GM12873 (cell line): Measurements from ENCODE around the gene COL26A1.

Experiments
- TF ChIP-seq, protein P1 (sequence below): IDR thresholded peaks from 2 replicates; pipeline ENCODE4 v1.5.1; 2012; ENCODE audit warnings: low read depth, mild to moderate bottlenecking, moderate library complexity, low read length, control low read depth; ENCODE audit not compliant: insufficient read depth; ENCODE audit errors: missing control alignments

The COL26A1 gene

DNA sequence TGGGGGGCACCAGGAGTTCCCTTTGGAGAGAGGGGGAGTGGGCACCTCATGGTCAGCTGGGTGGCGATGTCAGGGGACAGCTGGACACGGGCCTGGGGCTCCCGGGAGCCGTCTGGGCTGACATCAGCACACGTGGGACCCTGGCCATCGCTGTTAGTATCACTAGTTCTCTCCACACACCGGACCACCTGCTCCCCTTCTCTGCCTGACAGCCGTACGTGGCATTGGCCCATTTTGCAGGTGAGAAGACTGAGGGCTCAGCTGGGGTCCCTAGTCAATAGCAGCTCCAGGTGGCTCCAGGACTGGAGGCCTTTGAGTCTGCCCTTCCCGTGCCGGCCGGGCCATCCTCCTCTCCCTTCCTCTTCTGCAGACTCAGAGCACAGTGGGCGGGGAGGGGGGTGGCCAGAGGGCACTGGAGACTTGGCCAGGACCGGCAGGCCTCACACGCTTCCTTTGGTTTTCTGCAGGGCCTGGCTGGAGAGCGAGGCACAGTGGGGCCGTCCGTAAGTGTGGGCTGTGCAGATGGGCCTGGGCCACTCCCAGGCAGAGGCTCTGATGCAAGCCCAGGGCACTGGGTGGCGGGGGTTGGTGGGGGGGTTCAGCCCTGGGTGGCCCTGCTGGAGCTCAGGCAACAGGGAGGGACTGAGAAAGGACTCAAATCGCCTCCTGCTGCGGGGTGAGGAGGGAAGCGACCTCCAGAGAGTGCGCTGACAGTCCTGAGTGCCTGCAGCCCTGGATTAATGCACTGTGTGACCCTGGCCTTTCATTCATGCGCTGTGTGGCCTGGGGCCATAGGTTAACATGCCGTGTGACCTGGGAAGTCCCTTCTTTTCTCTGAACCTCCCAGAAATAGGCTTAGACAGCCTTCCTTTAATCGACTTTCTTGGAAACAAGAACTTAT is 188.2 kb downstream of the COL26A1 start:
- TF ChIP-seq, protein P1, sequence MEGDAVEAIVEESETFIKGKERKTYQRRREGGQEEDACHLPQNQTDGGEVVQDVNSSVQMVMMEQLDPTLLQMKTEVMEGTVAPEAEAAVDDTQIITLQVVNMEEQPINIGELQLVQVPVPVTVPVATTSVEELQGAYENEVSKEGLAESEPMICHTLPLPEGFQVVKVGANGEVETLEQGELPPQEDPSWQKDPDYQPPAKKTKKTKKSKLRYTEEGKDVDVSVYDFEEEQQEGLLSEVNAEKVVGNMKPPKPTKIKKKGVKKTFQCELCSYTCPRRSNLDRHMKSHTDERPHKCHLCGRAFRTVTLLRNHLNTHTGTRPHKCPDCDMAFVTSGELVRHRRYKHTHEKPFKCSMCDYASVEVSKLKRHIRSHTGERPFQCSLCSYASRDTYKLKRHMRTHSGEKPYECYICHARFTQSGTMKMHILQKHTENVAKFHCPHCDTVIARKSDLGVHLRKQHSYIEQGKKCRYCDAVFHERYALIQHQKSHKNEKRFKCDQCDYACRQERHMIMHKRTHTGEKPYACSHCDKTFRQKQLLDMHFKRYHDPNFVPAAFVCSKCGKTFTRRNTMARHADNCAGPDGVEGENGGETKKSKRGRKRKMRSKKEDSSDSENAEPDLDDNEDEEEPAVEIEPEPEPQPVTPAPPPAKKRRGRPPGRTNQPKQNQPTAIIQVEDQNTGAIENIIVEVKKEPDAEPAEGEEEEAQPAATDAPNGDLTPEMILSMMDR = no peak

DNA sequence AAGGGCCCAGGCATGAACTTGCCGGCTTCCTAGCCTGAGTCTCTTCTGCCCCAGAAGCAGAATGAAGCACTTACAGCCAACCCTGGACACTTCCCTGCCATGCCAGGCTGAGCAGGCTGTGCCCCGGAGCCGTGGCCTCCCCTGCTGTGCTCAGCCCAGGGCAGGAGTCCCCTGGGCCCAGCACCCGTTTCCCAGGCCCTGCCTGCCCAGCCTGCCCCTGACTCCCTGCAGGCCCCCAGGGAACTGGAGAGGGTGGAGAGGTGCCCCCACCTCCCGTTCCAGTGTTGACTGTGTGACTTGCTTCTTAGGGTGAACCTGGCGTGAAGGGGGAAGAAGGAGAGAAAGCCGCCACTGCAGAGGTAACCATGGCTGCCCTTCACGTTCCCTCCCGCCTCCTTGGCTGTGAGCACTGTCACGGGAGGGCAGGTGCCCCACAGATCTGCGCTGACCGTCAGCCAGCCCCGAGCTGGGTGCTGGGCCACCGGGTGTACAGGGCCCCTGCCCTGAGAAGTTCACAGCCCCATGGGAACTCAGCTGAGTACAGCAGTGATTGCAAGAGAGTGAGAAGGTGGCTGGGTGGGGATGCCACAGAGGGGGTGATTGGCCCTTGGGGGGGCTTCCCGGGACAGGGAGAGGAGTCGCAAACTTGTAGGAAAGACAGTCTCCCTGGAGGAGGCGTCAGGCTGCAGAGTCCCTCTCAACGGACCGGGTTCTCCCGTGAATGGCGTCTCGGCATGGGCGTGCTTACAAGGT is 190.5 kb downstream of the COL26A1 start:
- TF ChIP-seq, protein P1 = no peak

DNA sequence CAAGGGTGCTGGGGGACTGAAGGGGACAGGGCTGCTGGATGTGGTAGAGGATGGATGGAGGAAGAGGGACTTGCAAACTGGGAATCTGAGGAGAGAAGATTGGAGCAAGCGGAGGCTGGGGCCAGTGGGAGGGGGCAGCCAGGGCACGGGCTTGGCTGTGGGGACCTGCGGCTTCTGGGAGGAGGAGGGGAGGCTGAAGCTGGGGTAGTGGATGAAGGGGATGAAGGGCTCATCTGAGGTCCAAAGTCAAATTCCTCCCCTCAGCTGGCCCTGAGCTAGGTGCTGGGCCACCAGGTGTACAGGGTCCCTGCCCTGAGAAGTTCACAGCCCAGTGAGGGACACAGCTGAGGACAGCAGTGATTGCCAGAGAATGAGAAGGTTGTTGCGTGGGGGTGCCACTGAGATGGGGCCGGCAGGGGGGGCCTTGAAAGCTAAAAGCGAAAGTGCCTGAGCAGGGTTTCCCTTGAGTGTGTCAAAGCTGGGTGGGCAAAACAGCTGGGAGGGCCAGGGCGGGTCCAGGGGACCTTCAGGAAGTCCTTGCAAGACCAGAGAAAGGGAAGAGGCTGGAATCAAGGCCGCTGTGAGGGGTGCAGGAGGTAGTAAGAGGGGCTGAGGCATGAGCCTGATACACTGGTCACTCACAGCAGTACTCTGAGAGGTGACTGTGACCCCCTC is 191.2 kb downstream of the COL26A1 start:
- TF ChIP-seq, protein P1 = no peak

DNA sequence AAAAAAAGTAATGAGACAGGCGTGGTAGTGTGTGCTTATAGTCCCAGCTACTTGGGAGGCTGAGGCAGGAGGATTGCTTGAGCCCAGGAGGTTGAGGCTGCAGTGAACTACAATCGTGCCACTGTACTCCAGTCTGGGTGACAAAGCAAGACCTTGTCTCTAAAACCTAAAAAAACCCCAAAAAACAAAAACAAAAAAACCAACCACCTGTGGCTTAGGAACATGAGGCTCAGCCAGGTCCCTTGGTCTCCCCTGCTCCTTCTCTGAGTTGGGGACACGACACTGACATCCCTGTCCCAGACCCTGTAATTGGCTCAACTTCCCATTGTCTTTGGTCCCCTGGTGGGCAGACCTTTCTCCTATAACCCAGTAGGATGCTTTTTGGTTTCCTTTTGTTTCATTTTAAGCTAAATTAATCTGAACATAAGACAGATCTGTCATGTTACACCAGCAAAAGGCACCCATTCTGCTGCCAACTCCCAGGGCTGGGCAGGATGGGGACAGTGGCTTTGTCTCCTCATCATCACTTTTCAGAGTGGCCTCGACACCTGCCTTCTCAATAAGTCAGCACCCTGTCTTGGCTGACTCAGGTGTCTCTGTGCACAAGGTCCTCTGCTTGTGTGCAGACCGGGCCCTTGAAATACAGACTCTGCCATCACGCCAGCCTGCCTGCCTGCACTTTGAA is 192.1 kb downstream of the COL26A1 start:
- TF ChIP-seq, protein P1 = no peak

DNA sequence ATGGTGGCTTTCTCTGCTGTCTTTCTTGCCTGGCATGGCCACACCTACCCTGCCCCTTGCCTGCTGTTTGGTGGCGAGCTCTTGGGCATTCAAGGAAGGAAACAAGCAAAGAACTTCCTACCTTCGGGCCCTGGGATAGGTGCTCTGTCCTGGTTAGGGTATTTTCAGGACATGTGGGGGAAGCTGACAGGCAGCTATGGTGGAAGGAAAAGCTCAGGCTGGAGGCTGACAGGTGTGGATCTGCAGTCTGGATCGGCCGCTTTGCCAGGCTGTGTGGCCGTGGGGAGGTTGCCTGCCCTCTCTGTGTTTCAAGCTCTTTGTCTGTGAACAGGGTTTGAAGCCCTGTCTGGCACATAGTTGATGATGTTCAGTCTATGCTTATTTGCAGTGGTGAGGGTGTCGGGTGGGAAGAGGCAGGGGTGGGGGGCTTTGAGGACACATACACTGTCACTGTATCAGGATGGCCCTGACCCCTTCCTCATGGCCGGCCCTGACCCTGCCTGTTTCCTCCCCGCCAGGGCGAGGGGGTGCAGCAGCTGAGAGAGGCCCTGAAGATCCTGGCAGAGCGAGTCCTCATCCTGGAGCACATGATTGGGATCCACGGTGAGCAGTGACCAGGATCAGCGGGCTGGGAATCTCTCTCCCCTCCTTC is 192.7 kb downstream of the COL26A1 start:
- TF ChIP-seq, protein P1 = no peak

DNA sequence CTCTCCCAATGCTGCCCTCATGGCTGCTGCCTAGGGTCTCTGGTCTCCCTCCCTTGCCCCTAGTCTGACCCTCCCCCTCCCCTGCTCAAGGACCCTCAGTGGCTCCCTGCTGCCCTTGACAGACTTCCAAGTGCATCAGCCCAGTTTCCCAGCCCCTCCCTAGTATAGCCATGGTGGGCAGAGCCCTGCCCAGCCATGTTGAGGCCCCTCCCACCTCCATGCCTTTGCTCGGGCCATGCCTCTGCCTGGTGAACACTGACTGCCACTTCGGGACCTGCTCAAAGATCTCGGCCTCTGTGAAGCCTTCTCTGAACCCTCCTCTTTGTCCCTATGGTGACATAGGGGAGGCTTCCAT is 193.2 kb downstream of the COL26A1 start:
- TF ChIP-seq, protein P1 = no peak
